Upper lobe of left lung (tissue), 6 donors: ENCODE measurements around the gene PLPPR2. TPM values are rescaled to one million over a fixed set of nuclear protein-coding genes. Genes with fewer than 3 reads are reported as not detected.

Source experiments
- ATAC-seq, 2 donors: fragments of 200-7000 bp; cut with Tn5 transposase; one replicate each; pipeline ENCODE4 v1.9.1; 2022; ENCODE audit warnings: mild to moderate bottlenecking in 2 of 2, moderate library complexity in 2 of 2; ENCODE audit not compliant: low FRiP score in 2 of 2
- DNase-seq, 2 donors: peaks; one replicate each; pipeline ENCODE4 v3.0.0-alpha.2; 2019 to 2020
- H3K27ac ChIP-seq, 4 donors: fragments of 200-600 bp; sonication (generic); one replicate each; pipeline ENCODE4 v1.5.1; 2016 to 2019
- H3K27me3 ChIP-seq, 4 donors: fragments of 200-600 bp; sonication (generic); one replicate each; pipeline ENCODE4 v1.5.1; 2017 to 2019
- H3K36me3 ChIP-seq, 4 donors: fragments of 200-600 bp; sonication (generic); one replicate each; pipeline ENCODE4 v1.5.1; 2016 to 2019
- H3K4me1 ChIP-seq, 4 donors: fragments of 200-600 bp; sonication (generic); one replicate each; pipeline ENCODE4 v1.5.1; 2018 to 2019
- H3K4me3 ChIP-seq, 4 donors: fragments of 200-600 bp; sonication (generic); one replicate each; pipeline ENCODE4 v1.5.1; 2017 to 2019; ENCODE audit warnings: mild to moderate bottlenecking in 2 of 4, moderate library complexity in 1 of 4
- H3K9me3 ChIP-seq, 4 donors: fragments of 200-600 bp; sonication (generic); one replicate each; pipeline ENCODE4 v1.5.1; 2018 to 2019
- EP300 ChIP-seq, 4 donors: sonication (generic); formaldehyde crosslinking; IDR thresholded peaks; one replicate each; pipeline ENCODE4 v1.5.1; 2017; ENCODE audit warnings: antibody characterized with exemption in 4 of 4, control low read depth in 2 of 4
- POLR2A ChIP-seq, 4 donors: fragments of 450-650 bp; IDR thresholded peaks; one replicate each; pipeline ENCODE4 v1.5.1; 2016 to 2017; ENCODE audit warnings: antibody characterized with exemption in 4 of 4, mild to moderate bottlenecking in 2 of 4
- POLR2AphosphoS5 ChIP-seq, 2 donors: sonication (generic); formaldehyde crosslinking; IDR thresholded peaks; one replicate each; pipeline ENCODE4 v1.5.1; 2017; ENCODE audit warnings: antibody characterized with exemption in 2 of 2
- WGBS, 2 donors: methylation state at CpG; one replicate each; pipeline ENCODE4 v1.1.5; 2017 to 2018; 5-methylcytosine and 5-hydroxymethylcytosine counted together
- total RNA-seq, 6 donors: library from RNA; depleted of rRNA in 4 of 6; stranded (reverse); fragments of >200 nt in 4 of 6; gene quantifications; one replicate each; pipeline versions ENCODE4 v1.1.0 to v1.2.1, GENCODE V29; 2016 to 2021
- TF ChIP-seq, protein P1 (sequence below), 6 experiments: fragments of 450-650 bp in 4 of 6; fragments of 200-600 bp in 2 of 6; sonication (generic) in 2 of 6; IDR thresholded peaks; one replicate each; pipeline ENCODE4 v1.5.1; 2016 to 2019; ENCODE audit warnings: antibody characterized with exemption in 6 of 6
- donor health status: DM: no; HTN: no; CAD: no; lungs with moderate emphysema.
- donor health status: DM: no; HTN: yes; CAD: no; lungs with severe emphysema.

PLPPR2 gene
- total RNA-seq, 6 donors from 2014 or later: 10.8 to 53.8 (median 26.0) TPM

DNA sequence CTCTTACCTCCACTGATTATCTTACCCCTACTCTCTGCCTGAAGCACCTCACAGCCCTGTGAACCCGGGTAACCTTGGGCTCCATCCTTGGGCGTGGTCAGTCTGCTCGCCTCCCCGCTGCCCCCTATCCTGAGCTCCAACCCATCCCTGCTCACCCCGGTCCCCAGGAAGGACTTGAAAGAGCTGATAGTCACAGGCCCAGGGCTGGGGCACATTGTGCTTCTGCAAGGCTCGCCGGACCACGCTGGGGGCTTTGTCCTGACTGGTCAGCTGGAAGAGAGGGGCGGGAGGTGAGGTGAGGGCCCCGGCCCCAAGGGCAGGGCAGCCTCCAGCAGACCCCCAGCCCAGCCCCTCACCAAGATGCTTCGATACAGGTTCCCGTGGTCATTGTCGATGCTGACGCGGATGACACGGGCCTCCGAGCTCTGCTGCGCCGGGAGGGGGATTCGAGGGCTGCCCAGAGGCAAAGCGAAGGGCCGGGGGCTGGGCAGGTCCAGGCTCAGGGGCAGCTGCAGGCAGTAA, 41.9 kb downstream of the PLPPR2 start:
- DNase-seq (peak in 1 of 2 donors; percentile 66), ATAC-seq (no peak)
- TF ChIP-seq EP300 (IDR thresholded peaks at IDR 0.05): no peak
- TF ChIP-seq POLR2AphosphoS5 (IDR thresholded peaks at IDR 0.05): no peak
- Histone ChIP-seq H3K4me3 (no peak overlapping the region), H3K4me1 (no peaks in the 10 kb centered on the region), H3K9me3 (no peaks in the 10 kb centered on the region), H3K27me3 (no peaks in the 10 kb centered on the region), H3K27ac (no peak overlapping the region), H3K36me3 (peaks cover 0 to 34% (median 15%) of the 10 kb centered on the region in 4 donors)
- WGBS, 2 donors: 89 to 93% methylated on average over 16 to 20 of the region's 22 CpGs

DNA sequence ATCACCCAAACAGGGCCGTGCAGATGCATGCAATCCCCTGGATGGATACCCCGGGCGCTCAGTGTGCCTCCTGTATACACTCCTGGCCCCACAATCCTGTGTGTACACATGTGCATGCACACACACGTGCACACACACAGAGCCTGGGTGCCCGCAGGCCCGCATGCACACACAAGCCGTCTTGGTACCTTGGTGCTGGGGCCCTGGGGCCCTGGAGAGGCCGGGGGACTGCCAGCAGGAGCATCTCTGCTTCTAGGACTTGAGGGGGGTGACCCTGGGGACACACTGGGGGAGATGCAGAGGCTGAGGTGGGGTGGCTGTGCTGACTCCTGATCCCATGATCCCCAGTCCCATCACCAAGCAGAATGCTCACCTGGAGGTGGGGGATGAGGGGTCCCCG, 44.4 kb downstream of the PLPPR2 start:
- TF ChIP-seq POLR2AphosphoS5 (IDR thresholded peaks at IDR 0.05) (no peak), EP300 (IDR thresholded peaks at IDR 0.05) (no peak), POLR2A (IDR thresholded peaks at IDR 0.05) (no peak)
- TF ChIP-seq, protein P1, sequence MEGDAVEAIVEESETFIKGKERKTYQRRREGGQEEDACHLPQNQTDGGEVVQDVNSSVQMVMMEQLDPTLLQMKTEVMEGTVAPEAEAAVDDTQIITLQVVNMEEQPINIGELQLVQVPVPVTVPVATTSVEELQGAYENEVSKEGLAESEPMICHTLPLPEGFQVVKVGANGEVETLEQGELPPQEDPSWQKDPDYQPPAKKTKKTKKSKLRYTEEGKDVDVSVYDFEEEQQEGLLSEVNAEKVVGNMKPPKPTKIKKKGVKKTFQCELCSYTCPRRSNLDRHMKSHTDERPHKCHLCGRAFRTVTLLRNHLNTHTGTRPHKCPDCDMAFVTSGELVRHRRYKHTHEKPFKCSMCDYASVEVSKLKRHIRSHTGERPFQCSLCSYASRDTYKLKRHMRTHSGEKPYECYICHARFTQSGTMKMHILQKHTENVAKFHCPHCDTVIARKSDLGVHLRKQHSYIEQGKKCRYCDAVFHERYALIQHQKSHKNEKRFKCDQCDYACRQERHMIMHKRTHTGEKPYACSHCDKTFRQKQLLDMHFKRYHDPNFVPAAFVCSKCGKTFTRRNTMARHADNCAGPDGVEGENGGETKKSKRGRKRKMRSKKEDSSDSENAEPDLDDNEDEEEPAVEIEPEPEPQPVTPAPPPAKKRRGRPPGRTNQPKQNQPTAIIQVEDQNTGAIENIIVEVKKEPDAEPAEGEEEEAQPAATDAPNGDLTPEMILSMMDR (IDR thresholded peaks at IDR 0.05): no peak
- no peak overlapping the region for H3K4me3 ChIP-seq
- H3K36me3 ChIP-seq: peaks cover 0 to 37% (median 17%) of the 10 kb centered on the region in 4 donors
- no peaks in the 10 kb centered on the region for H3K27me3 ChIP-seq
- WGBS, 2 donors: 91 to 94% methylated on average over 4 to 9 of the region's 9 CpGs
- ATAC-seq: peak in 1 of 2 donors; percentile 17
- no peaks in the 10 kb centered on the region for H3K9me3 ChIP-seq
- peak in 1 of 2 donors; percentile 67 for DNase-seq
- no peaks in the 10 kb centered on the region for H3K4me1 ChIP-seq
- no peak overlapping the region for H3K27ac ChIP-seq

DNA sequence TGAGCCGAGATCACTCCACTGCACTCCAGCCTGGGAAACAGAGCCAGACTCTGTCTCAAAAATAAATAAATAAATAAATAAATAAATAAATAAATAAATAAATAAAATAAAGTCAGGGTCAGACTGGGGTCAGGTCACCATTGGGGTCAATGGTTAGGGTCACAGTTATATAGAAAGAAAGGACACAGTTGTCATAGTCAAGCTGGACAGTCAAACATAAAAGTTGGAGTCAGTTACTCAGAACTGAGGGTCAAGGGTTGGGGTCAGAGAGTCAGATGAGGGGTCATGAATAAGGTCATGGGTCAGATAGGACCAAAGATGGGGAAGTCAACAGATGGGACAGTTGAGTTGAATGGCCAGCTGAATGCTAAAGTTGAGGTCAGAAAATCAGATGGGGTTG, 45.6 kb downstream of the PLPPR2 start:
- ATAC-seq: no peak
- H3K27me3 ChIP-seq: no peaks in the 10 kb centered on the region
- TF ChIP-seq, protein P1 (IDR thresholded peaks at IDR 0.05): no peak
- no peak for TF ChIP-seq EP300 (IDR thresholded peaks at IDR 0.05)
- TF ChIP-seq POLR2A (IDR thresholded peaks at IDR 0.05): no peak
- TF ChIP-seq POLR2AphosphoS5 (IDR thresholded peaks at IDR 0.05): no peak
- H3K27ac ChIP-seq: no peak overlapping the region
- no peaks in the 10 kb centered on the region for H3K4me1 ChIP-seq
- H3K36me3 ChIP-seq: peaks cover 0 to 41% (median 19%) of the 10 kb centered on the region in 4 donors
- H3K9me3 ChIP-seq: no peaks in the 10 kb centered on the region
- DNase-seq: no peak
- H3K4me3 ChIP-seq: no peak overlapping the region
- 92 to 93% methylated on average over 1 of the region's 1 CpG for WGBS, 2 donors

DNA sequence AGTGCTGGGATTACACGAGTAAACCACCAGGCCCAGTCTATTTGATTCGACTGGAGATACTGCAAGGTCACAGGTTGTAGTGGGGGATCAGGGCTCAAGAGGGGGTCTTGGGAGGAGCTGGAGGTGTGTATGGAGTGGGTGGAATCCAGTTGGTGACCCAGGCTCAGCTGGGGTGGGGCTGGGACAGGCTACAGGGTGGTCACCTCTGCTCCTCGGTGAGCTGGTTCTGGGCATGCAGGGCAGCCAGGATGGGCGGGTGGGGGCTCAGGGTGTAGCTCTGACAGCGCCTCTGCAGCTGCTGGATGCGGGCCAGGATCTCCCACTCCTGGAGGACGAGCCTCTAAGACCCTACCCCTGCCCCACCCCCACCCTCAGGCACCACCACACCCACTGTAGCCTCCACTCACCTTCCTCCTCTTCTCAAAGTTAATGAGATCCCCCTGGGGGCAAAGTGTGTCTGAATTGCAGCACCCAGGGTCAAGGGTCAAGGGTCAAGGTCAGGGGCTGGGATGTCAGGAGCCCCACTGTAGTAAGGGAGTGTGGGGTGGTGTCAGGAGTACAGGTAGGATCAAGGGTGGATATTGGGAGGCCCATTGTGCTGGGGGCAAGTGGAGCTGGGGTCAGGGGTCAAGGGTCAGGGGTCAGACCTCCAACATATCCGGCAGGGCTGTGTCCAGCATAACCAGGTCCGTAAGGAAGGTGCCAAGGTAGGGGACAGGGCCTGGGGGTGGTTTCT, 46.7 kb downstream of the PLPPR2 start:
- Histone ChIP-seq H3K4me1 (peaks cover 0 to 7% (median 4%) of the 10 kb centered on the region in 4 donors), H3K27ac (no peak overlapping the region), H3K27me3 (no peaks in the 10 kb centered on the region), H3K4me3 (no peak overlapping the region), H3K36me3 (peaks cover 0 to 41% (median 18%) of the 10 kb centered on the region in 4 donors), H3K9me3 (no peaks in the 10 kb centered on the region)
- WGBS, 2 donors: 83 to 97% methylated on average over 5 to 6 of the region's 9 CpGs
- DNase-seq (no peak), ATAC-seq (no peak)
- TF ChIP-seq EP300 (IDR thresholded peaks at IDR 0.05) (no peak), POLR2A (IDR thresholded peaks at IDR 0.05) (no peak), POLR2AphosphoS5 (IDR thresholded peaks at IDR 0.05) (no peak)
- TF ChIP-seq, protein P1 (IDR thresholded peaks at IDR 0.05): no peak

DNA sequence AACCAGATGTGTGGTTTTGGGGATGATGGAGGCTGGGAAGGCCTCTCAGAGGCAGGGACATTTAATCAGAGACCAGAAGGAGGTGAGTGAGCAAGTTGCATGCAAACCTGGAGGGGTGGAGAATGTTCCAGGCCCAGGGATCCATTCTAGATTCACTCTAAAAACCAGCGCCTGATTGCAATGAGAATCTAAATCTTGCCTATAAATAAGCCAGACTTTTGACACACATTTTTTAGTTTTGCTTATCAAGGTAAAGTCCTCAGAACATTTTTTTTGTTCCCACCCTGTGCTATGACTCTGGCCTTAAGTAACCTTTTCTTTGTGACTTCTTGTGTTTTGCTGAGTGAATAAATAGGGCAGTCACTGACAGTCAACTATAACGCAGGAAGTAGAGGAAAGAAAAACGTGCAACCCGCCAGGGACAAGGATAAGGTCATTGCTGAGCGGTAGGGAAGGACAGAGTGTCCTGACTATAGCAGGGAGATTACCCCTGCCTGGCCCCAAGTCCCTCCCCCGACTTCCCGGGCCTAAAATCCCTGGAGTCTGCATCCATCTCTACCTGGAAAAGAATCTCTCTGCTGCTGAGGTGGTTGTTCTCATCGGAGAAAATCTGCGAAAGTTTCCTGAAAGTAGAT, 49.5 kb downstream of the PLPPR2 start:
- TF ChIP-seq POLR2AphosphoS5 (IDR thresholded peaks at IDR 0.05) (no peak), POLR2A (IDR thresholded peaks at IDR 0.05) (no peak), EP300 (IDR thresholded peaks at IDR 0.05) (no peak)
- TF ChIP-seq, protein P1 (IDR thresholded peaks at IDR 0.05): no peak

More for the DNA sequence above, 49.5 kb downstream of the PLPPR2 start:
- Histone ChIP-seq H3K4me1 (peaks cover 0 to 7% (median 4%) of the 10 kb centered on the region in 4 donors), H3K27me3 (no peaks in the 10 kb centered on the region), H3K9me3 (no peaks in the 10 kb centered on the region), H3K36me3 (peaks cover 0 to 31% (median 10%) of the 10 kb centered on the region in 4 donors), H3K4me3 (no peak overlapping the region), H3K27ac (no peak overlapping the region)
- DNase-seq (no peak), ATAC-seq (no peak)
- WGBS, 2 donors: 56 to 66% methylated on average over 9 of the region's 9 CpGs
